Measurements from ENCODE around the gene DPYSL4.

The DPYSL4 gene

GRCh38 chr10:132225073-132225848 is 38.5 kb downstream of the DPYSL4 start:
- no peaks in the 10 kb centered on the region for H3K36me3 ChIP-seq (ENCODE audit: insufficient read depth)
- H3K4me2 ChIP-seq = no peak overlapping the region
- H3K4me3 ChIP-seq (IDR thresholded peaks at IDR 0.05; ENCODE audit: insufficient read depth, low read depth, low read length) = no peak overlapping the region
- no peak for TF ChIP-seq CTCF (conservative IDR thresholded peaks at IDR 0.05; ENCODE audit: low read depth, low read length)
- no peak overlapping the region for H2AFZ ChIP-seq (ENCODE audit: low read depth)
- no peaks in the 10 kb centered on the region for H3K4me1 ChIP-seq (ENCODE audit: low read depth, poor library complexity, severe bottlenecking)
- peaks cover 13% of the 10 kb centered on the region; the same call in 1 of the 2 replicates for H3K27me3 ChIP-seq (ENCODE audit: insufficient read depth, low read depth)
- H4K20me1 ChIP-seq (ENCODE audit: insufficient read depth) = no peaks in the 10 kb centered on the region
- no peak overlapping the region for H3K9ac ChIP-seq
- no peaks in the 10 kb centered on the region for H3K79me2 ChIP-seq (ENCODE audit: insufficient read depth, low read depth)
- H3K27ac ChIP-seq = no peak overlapping the region

GRCh38 chr10:132225849-132226205 is 39.1 kb downstream of the DPYSL4 start:
- H3K27me3 ChIP-seq (ENCODE audit: insufficient read depth, low read depth) = peaks cover 13% of the 10 kb centered on the region; the same call in 1 of the 2 replicates
- no peaks in the 10 kb centered on the region for H3K4me1 ChIP-seq (ENCODE audit: low read depth, poor library complexity, severe bottlenecking)
- no peaks in the 10 kb centered on the region for H3K79me2 ChIP-seq (ENCODE audit: insufficient read depth, low read depth)
- H2AFZ ChIP-seq (ENCODE audit: low read depth) = no peak overlapping the region
- H3K9ac ChIP-seq = no peak overlapping the region
- no peak overlapping the region for H3K4me3 ChIP-seq (IDR thresholded peaks at IDR 0.05; ENCODE audit: insufficient read depth, low read depth, low read length)
- H3K4me2 ChIP-seq = no peak overlapping the region
- TF ChIP-seq CTCF (conservative IDR thresholded peaks at IDR 0.05; ENCODE audit: low read depth, low read length) = no peak
- no peaks in the 10 kb centered on the region for H4K20me1 ChIP-seq (ENCODE audit: insufficient read depth)
- no peaks in the 10 kb centered on the region for H3K36me3 ChIP-seq (ENCODE audit: insufficient read depth)
- no peak overlapping the region for H3K27ac ChIP-seq

GRCh38 chr10:132226586-132227405 is 40.0 kb downstream of the DPYSL4 start:
- H3K4me2 ChIP-seq = no peak overlapping the region
- no peaks in the 10 kb centered on the region for H4K20me1 ChIP-seq (ENCODE audit: insufficient read depth)
- H3K27ac ChIP-seq = no peak overlapping the region
- no peak overlapping the region for H3K4me3 ChIP-seq (IDR thresholded peaks at IDR 0.05; ENCODE audit: insufficient read depth, low read depth, low read length)
- TF ChIP-seq CTCF (conservative IDR thresholded peaks at IDR 0.05; ENCODE audit: low read depth, low read length) = no peak
- no peaks in the 10 kb centered on the region for H3K79me2 ChIP-seq (ENCODE audit: insufficient read depth, low read depth)
- no peaks in the 10 kb centered on the region for H3K4me1 ChIP-seq (ENCODE audit: low read depth, poor library complexity, severe bottlenecking)
- no peaks in the 10 kb centered on the region for H3K36me3 ChIP-seq (ENCODE audit: insufficient read depth)
- no peak overlapping the region for H2AFZ ChIP-seq (ENCODE audit: low read depth)
- H3K9ac ChIP-seq = no peak overlapping the region
- peaks cover 19% of the 10 kb centered on the region; the same call in 1 of the 2 replicates for H3K27me3 ChIP-seq (ENCODE audit: insufficient read depth, low read depth)

GRCh38 chr10:132227851-132228390 is 41.2 kb downstream of the DPYSL4 start:
- Histone ChIP-seq H3K4me1 (ENCODE audit: low read depth, poor library complexity, severe bottlenecking) (no peaks in the 10 kb centered on the region), H3K27ac (no peak overlapping the region), H4K20me1 (ENCODE audit: insufficient read depth) (no peaks in the 10 kb centered on the region), H3K9ac (no peak overlapping the region), H3K27me3 (ENCODE audit: insufficient read depth, low read depth) (peaks cover 26% of the 10 kb centered on the region; the same call in 1 of the 2 replicates), H3K4me3 (IDR thresholded peaks at IDR 0.05; ENCODE audit: insufficient read depth, low read depth, low read length) (no peak overlapping the region), H2AFZ (ENCODE audit: low read depth) (no peak overlapping the region), H3K36me3 (ENCODE audit: insufficient read depth) (no peaks in the 10 kb centered on the region), H3K79me2 (ENCODE audit: insufficient read depth, low read depth) (no peaks in the 10 kb centered on the region), H3K4me2 (no peak overlapping the region)
- TF ChIP-seq CTCF (conservative IDR thresholded peaks at IDR 0.05; ENCODE audit: low read depth, low read length) = no peak
